ENCODE data around the gene ZSWIM8.

DNA sequence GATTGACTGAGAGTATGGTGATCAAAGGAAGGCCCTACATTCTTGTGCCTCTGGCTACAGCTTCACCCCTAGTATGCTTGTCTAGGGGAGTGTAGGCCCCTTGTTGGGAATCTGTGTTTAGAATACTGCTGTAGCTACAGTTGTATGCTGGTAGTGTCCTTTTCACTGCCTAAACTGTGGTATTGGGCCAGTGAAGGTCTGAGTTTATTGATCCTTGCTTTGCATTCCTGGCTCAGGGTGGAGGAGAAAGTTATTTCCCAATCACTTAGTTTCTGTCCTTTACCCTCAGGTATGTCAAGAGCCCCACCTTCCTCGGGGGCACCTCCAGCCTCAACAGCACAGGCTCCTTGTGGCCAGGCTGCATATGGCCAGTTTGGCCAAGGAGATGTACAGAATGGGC, 34.6 kb upstream of the ZSWIM8 start:
- no peak for TF ChIP-seq CTCF (conservative IDR thresholded peaks at IDR 0.05)
- TF ChIP-seq ZFX (IDR thresholded peaks at IDR 0.05) = no peak
